ENCODE data around the gene ARID4B.

GRCh38 chr1:235286667-235287066 is 41.3 kb downstream of the ARID4B start:
- no peak for TF ChIP-seq CTCF (IDR thresholded peaks at IDR 0.05)
- no peak for TF ChIP-seq POLR2A (IDR thresholded peaks at IDR 0.05)
